Measurements from ENCODE around the gene BUD23.

The BUD23 gene

GRCh38 chr7:73701357-73701995, 18.1 kb downstream of the BUD23 start:
- ChIA-PET POLR2A (no interaction called here), CTCF (interaction anchor here (0.7 to 4.2 kb wide), 11 partner anchors 9 to 206 kb away, joined by 3 to 29 read pairs (median 4); no protein-coding TSS in a partner anchor)
- no peak for DNase-seq (ENCODE audit: low read depth, low spot score)
- H3K4me3 ChIP-seq (ENCODE audit: low read depth, low read length), result no peak overlapping the region
- TF ChIP-seq CTCF (IDR thresholded peaks at IDR 0.05; ENCODE audit: insufficient read depth, low read length, missing control alignments), result peak; percentile 66

GRCh38 chr7:73702226-73702625, 18.8 kb downstream of the BUD23 start:
- CTCF ChIA-PET, result interaction anchor here (0.9 to 4.2 kb wide), 8 partner anchors 9 to 152 kb away, joined by 3 to 29 read pairs (median 6); no protein-coding TSS in a partner anchor
- no peak for DNase-seq (ENCODE audit: low read depth, low spot score)
- no peak for TF ChIP-seq CTCF (IDR thresholded peaks at IDR 0.05; ENCODE audit: insufficient read depth, low read length, missing control alignments)
- no peak overlapping the region for H3K4me3 ChIP-seq (ENCODE audit: low read depth, low read length)
- POLR2A ChIA-PET, result interaction anchor here (0.8 kb wide), 1 partner anchor 92 kb away, joined by 3 read pairs; no protein-coding TSS in a partner anchor

- no peak for TF ChIP-seq CTCF (IDR thresholded peaks at IDR 0.05; ENCODE audit: insufficient read depth, low read length, missing control alignments)
- H3K4me3 ChIP-seq (ENCODE audit: low read depth, low read length), result no peak overlapping the region
- POLR2A ChIA-PET, result interaction anchor here (0.8 kb wide), 1 partner anchor 93 kb away, joined by 3 read pairs; no protein-coding TSS in a partner anchor
Observed at GRCh38 chr7:73702665-73703064, 19.3 kb downstream of the BUD23 start.

GRCh38 chr7:73703225-73703624, 19.8 kb downstream of the BUD23 start:
- no peak overlapping the region for H3K4me3 ChIP-seq (ENCODE audit: low read depth, low read length)
- DNase-seq (ENCODE audit: low read depth, low spot score), result no peak
- ChIA-PET POLR2A (no interaction called here), CTCF (interaction anchor here (0.8 to 4.2 kb wide), 5 partner anchors 11 to 96 kb away, joined by 3 to 25 read pairs (median 7); partner anchors contain the start of gene STX1A)
- no peak for TF ChIP-seq CTCF (IDR thresholded peaks at IDR 0.05; ENCODE audit: insufficient read depth, low read length, missing control alignments)

More at GRCh38 chr7:73702665-73703064, 19.3 kb downstream of the BUD23 start:
- CTCF ChIA-PET, result interaction anchor here (0.9 to 4.2 kb wide), 8 partner anchors 8 to 152 kb away, joined by 3 to 29 read pairs (median 6); no protein-coding TSS in a partner anchor
- no peak for DNase-seq (ENCODE audit: low read depth, low spot score)

- CTCF ChIA-PET, result interaction anchor here (0.6 to 4.2 kb wide), 8 partner anchors 7 to 97 kb away, joined by 3 to 24 read pairs (median 5); partner anchors contain the start of gene STX1A
- POLR2A ChIA-PET, result interaction anchor here (1.1 to 4.3 kb wide), 4 partner anchors 12 to 147 kb away, joined by 3 to 47 read pairs (median 12); partner anchors contain the start of gene STX1A
- no peak for DNase-seq (ENCODE audit: low read depth, low spot score)
- TF ChIP-seq CTCF (IDR thresholded peaks at IDR 0.05; ENCODE audit: insufficient read depth, low read length, missing control alignments), result no peak
- no peak overlapping the region for H3K4me3 ChIP-seq (ENCODE audit: low read depth, low read length)
Observed at GRCh38 chr7:73703757-73704639, 20.6 kb downstream of the BUD23 start.
